Measurements from ENCODE around the gene ENOX1.
A peak's percentile ranks its signal among the peaks of the same experiment; 100 is the strongest.

The ENOX1 gene

DNA sequence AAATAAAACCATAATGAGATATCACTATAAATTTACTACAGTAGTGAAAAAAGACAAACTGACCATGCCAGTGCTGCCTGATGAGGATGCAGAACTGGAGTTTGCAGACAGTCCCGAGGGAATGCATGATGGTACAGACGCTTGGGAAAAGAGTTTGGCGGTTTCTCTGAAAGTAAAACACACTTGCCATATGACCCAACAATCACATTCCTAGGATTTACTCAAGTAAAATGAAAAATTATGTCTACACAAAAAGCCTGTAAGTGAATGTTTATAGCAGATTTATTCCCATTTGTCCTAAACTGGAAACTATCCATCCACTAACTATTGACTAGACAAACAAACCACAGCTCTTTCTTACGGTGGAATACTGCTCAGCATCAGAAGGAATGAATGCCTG lies 492.4 kb downstream of the ENOX1 start:
- TF ChIP-seq, protein P1, sequence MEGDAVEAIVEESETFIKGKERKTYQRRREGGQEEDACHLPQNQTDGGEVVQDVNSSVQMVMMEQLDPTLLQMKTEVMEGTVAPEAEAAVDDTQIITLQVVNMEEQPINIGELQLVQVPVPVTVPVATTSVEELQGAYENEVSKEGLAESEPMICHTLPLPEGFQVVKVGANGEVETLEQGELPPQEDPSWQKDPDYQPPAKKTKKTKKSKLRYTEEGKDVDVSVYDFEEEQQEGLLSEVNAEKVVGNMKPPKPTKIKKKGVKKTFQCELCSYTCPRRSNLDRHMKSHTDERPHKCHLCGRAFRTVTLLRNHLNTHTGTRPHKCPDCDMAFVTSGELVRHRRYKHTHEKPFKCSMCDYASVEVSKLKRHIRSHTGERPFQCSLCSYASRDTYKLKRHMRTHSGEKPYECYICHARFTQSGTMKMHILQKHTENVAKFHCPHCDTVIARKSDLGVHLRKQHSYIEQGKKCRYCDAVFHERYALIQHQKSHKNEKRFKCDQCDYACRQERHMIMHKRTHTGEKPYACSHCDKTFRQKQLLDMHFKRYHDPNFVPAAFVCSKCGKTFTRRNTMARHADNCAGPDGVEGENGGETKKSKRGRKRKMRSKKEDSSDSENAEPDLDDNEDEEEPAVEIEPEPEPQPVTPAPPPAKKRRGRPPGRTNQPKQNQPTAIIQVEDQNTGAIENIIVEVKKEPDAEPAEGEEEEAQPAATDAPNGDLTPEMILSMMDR (conservative IDR thresholded peaks at IDR 0.05), result no peak
- no peak overlapping the region for H3K27ac ChIP-seq

DNA sequence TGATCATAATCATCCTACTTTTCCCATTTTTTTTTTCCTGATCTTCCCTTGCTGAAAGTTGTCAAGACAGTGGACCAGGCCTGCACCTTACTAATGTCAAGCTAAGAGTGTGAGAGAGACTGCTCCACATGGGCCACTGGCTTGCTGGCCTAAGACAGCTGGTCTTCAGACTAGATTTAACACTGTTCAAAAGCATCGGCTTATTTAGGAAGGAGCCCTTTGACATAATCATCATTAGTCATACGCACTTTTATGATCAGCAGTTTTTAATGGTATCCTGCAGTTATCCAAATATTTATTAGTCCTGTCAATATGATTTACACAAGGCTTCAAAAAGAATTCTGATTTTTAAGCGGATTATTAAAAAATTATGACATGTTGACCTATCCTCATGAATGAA lies 492.8 kb downstream of the ENOX1 start:
- TF ChIP-seq, protein P1 (conservative IDR thresholded peaks at IDR 0.05), result no peak

DNA sequence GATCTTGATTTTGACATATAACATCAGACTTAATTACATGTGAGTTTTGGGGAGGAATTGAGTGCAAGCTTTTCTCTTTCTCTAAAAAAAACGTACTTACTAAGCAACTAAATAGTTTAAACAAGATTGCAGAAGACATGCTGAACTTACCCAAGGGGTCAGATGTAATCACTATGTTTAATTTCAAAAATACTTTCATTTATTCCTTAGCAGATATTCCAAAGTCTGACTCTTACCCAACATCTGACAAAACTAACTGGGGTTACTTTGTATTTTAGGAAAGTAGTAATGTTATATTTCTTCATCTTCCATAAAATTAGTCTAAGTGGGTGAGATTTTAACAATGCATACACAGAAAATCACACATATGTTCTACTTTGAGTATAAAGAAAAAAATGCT lies 493.2 kb downstream of the ENOX1 start:
- TF ChIP-seq, protein P1 (conservative IDR thresholded peaks at IDR 0.05), result no peak
- H3K27ac ChIP-seq, result no peak overlapping the region

More for the DNA sequence above, 492.8 kb downstream of the ENOX1 start:
- H3K27ac ChIP-seq, result no peak overlapping the region

DNA sequence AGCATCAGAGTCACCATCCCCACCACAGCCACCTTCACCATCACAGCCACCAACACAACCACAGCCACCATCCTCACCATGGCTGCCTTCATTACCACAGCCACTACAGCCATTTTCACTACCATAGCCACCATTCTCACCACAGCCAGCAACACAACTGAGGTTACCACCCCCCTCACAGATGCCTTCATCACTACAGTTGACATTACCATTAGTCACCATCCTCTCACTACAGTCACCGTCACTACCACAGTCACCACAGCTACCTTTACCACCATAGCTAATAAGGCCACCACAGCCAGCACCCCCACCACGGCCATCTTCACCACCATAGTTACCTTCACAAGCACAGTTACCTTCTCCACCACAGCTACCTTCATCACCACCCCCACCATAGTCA lies 493.8 kb downstream of the ENOX1 start:
- TF ChIP-seq, protein P1 (conservative IDR thresholded peaks at IDR 0.05), result no peak
- no peak overlapping the region for H3K27ac ChIP-seq

DNA sequence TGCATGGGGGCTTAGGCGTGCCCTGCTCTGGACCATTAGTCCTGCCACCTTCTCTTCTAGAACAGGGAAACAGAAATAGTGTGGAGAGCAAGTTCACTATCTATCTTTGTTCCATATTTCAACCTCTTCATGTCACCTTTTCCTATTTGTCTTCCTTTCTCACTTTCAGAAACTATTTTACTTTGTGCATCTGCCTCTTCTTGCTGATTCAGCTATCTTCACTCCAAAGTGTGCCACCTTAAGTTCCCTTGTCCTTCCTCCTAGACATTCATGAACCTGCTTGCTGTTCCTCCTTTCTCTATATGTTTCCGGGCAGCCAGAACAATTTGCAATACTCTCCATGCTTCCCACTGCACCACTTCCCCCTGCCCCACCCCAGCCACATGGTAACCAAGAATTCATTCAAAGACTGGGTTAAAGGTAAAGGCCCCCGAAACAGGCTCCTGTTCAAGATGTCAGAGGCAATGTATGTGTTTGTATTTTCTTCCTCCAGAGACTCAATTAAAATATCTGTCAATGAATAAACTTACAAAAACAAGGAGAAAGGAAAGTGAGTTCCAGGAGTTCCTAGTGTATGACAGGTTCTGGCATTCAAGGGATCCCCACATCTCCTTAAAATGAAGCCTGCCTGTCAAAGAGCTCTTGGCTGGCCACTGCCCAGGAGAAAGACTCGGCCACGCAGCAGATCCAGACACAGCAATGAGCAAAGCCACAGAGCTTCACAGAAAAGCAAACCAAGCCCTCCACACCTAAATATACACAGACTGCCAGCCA lies 495.3 kb downstream of the ENOX1 start:
- TF ChIP-seq, protein P1 (conservative IDR thresholded peaks at IDR 0.05), result no peak
- peak overlapping the region; percentile 40; the same call in 1 of the 2 replicates for H3K27ac ChIP-seq

DNA sequence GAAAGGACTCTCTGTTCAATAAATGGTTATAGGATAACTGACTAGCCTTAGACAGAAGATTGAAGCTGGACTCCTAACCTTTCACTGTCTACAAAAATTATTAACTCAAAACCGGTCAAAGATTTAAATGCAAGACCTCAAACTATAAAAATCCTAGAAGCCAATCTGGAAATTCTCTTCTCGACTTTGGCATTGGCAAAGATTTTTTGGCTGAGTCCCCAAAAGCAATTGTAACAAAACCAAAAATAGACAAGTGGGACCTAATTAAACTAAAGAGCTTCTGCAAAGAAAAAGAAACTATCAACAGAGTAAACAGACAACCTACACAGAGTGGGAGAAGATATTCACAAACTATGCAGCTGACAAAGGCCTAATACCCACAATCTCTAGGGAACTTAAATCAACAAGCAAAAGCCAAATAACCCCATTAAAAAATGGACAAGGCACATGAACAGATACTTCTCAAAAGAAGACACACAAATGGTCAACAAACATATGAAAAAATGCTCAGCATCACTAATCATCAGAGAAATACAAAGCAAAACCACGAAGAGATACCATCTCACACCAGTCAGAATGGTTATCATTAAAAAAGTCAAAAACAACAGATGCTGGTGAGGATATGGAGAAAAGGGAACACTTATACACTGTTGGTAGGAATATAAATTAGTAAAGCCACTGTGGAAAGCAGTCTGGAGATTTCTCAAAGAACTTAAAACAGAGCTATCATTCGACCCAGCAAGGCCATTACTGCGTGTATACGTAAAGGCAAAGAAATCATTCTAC lies 497.1 kb downstream of the ENOX1 start:
- TF ChIP-seq, protein P1 (conservative IDR thresholded peaks at IDR 0.05), result no peak
- peak overlapping the region; percentile 40 for H3K27ac ChIP-seq

DNA sequence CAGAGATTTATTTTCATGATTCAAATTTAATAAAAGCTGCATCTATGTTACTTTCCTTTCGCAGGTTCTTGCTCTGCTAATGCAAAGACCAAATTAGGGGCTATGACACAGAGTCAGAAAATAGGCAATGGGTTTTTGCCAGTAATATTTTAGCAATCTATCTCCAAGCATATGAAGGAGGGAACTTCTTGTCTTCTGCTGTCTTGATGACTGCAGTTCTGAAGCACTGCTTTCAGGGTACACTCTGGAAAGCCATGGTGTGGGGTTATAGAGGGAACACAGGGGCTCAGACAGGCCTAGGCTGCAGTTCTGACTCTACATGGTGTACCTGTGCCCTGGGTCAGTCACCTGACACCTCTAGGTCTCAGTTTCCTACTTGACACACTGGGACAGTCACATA lies 500.0 kb downstream of the ENOX1 start:
- TF ChIP-seq, protein P1 (conservative IDR thresholded peaks at IDR 0.05), result no peak
- H3K27ac ChIP-seq, result no peak overlapping the region
